GM10266 (cell line): ENCODE measurements around the gene SH3RF3.

Source experiments
- DNase-seq: peaks from one replicate; pipeline ENCODE4 v3.0.0; 2012; ENCODE audit errors: extremely low spot score
- TF ChIP-seq, protein P1 (sequence below): IDR thresholded peaks from 2 replicates; pipeline ENCODE4 v1.5.1; 2012; ENCODE audit warnings: mild to moderate bottlenecking, low read depth; ENCODE audit not compliant: control insufficient read depth, insufficient read depth; ENCODE audit errors: missing control alignments

The SH3RF3 gene

GRCh38 chr2:109397893-109398292 lies 268.9 kb downstream of the SH3RF3 start:
- no peak for DNase-seq
- TF ChIP-seq, protein P1, sequence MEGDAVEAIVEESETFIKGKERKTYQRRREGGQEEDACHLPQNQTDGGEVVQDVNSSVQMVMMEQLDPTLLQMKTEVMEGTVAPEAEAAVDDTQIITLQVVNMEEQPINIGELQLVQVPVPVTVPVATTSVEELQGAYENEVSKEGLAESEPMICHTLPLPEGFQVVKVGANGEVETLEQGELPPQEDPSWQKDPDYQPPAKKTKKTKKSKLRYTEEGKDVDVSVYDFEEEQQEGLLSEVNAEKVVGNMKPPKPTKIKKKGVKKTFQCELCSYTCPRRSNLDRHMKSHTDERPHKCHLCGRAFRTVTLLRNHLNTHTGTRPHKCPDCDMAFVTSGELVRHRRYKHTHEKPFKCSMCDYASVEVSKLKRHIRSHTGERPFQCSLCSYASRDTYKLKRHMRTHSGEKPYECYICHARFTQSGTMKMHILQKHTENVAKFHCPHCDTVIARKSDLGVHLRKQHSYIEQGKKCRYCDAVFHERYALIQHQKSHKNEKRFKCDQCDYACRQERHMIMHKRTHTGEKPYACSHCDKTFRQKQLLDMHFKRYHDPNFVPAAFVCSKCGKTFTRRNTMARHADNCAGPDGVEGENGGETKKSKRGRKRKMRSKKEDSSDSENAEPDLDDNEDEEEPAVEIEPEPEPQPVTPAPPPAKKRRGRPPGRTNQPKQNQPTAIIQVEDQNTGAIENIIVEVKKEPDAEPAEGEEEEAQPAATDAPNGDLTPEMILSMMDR = no peak

DNA sequence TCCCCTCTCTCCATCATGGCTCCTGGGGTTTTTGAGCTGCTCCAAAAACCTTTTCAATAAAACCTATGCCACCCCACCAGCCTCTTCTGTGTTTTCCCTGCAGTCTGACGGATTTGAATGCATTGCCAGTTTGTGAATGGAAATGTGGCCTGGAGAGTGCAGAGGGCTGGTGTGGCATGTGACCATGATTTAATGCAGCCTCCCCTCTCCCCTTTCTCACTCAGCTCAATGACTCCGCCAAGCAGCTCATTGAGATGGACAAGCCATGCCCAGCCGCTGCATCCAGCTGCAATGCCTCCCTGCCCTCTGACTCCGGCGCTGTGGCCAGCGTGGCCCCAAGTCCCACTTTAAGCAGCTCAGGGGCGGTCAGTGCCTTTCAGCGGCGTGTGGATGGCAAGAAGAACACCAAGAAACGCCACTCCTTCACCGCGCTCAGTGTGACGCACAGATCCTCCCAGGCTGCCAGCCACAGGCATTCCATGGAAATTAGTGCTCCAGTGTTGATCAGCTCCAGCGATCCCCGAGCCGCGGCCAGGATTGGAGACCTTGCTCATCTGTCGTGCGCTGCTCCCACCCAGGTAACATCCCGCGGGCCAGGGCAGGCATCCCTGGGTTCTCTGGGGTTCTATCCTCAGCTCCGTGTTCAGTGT lies 269.5 kb downstream of the SH3RF3 start:
- TF ChIP-seq, protein P1 = no peak
- no peak for DNase-seq

GRCh38 chr2:109399066-109399465 lies 270.1 kb downstream of the SH3RF3 start:
- TF ChIP-seq, protein P1 = no peak
- no peak for DNase-seq

- TF ChIP-seq, protein P1 = no peak
- no peak for DNase-seq
Measured at GRCh38 chr2:109400102-109400501, 271.1 kb downstream of the SH3RF3 start.

DNA sequence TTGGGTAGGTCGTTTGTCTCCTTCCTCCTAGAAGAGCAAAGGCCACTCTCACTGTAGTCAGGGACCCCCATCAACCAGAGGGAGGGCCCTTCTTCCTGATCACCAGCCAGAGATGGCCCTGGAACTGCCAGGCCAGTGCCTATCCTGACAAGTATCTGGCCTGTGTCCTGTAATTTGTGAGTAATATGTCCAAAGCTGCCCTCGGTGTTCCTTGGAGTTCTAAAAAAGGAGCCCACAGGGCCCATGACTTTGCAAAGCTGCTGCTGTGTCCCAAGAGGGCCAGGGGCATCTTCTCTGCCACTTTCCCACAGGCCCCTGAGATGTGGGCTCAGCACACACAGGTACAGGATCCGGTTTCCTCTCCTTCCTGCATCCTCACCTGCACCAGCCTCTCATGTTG lies 272.4 kb downstream of the SH3RF3 start:
- TF ChIP-seq, protein P1 = no peak
- no peak for DNase-seq

GRCh38 chr2:109402180-109402579 lies 273.2 kb downstream of the SH3RF3 start:
- TF ChIP-seq, protein P1 = no peak
- no peak for DNase-seq

- no peak for DNase-seq
- TF ChIP-seq, protein P1 = no peak
Measured at GRCh38 chr2:109402980-109403840, 274.2 kb downstream of the SH3RF3 start.
